Caco-2 (cell line): Measurements from ENCODE around the gene RSPO4. TPM values are rescaled to one million over a fixed set of nuclear protein-coding genes. Genes with fewer than 3 reads are reported as not detected.
"Not testable (repeated sequence)": the region's sequence is repeated elsewhere in the genome, so short reads cannot be mapped to it uniquely, and the experiment has no call there.

Source experiments
- BruUV-seq: library from RNA; stranded (reverse); fragments of 400-500 nt; replicated peaks from 2 replicates; lab custom pipeline; 2021; lab: Mats Ljungman, UMichigan
- CTCF ChIA-PET: fragments of 300-600 bp; sonication (Branson Sonifier 250); formaldehyde crosslinking; loops from one replicate; lab custom pipeline; 2022; ENCODE audit warnings: antibody characterized with exemption; lab: Charles Lee
- POLR2A ChIA-PET: fragments of 300-600 bp; sonication (Branson Sonifier 250); formaldehyde crosslinking; loops from one replicate; lab custom pipeline; 2022; ENCODE audit warnings: antibody characterized with exemption; lab: Charles Lee
- DNase-seq, 2 experiments: peaks; one replicate each; pipeline versions ENCODE4 v3.0.0 to v3.0.0-alpha.2; 2020 to 2022
- H3K27me3 ChIP-seq: replicated peaks from 2 replicates; pipeline ENCODE4 v1.6.0; 2011; ENCODE audit warnings: low read length; ENCODE audit not compliant: control insufficient read depth, insufficient read depth
- H3K36me3 ChIP-seq: 2 replicates; pipeline ENCODE4 v1.5.1; 2011; ENCODE audit warnings: low read length; ENCODE audit not compliant: control insufficient read depth, insufficient read depth
- H3K4me1 ChIP-seq: fragments of 250-450 bp; sonication (Bioruptor Pico); 2 replicates; pipeline ENCODE4 v1.5.1; 2020; ENCODE audit warnings: mild to moderate bottlenecking
- H3K4me3 ChIP-seq: 2 replicates; pipeline ENCODE4 v1.5.1; 2011; ENCODE audit warnings: low read depth, mild to moderate bottlenecking, control low read depth, low read length
- H3K9me3 ChIP-seq: fragments of 250-450 bp; sonication (Bioruptor Pico); 2 replicates; pipeline ENCODE4 v1.5.1; 2020; ENCODE audit warnings: mild to moderate bottlenecking, moderate library complexity
- H3K27ac Mint-ChIP-seq: one replicate; pipeline ENCODE4 v1.8.0; 2022; ENCODE audit warnings: mixed read lengths; ENCODE audit not compliant: unreplicated experiment
- H3K27me3 Mint-ChIP-seq: one replicate; pipeline ENCODE4 v1.8.0; 2022; ENCODE audit warnings: mixed read lengths; ENCODE audit not compliant: insufficient read depth, unreplicated experiment
- H3K36me3 Mint-ChIP-seq: one replicate; pipeline ENCODE4 v1.8.0; 2022; ENCODE audit warnings: mild to moderate bottlenecking, mixed read lengths; ENCODE audit not compliant: insufficient read depth, unreplicated experiment
- H3K4me1 Mint-ChIP-seq: one replicate; pipeline ENCODE4 v1.8.0; 2022; ENCODE audit warnings: low read depth, mixed read lengths; ENCODE audit not compliant: unreplicated experiment
- H3K4me3 Mint-ChIP-seq: one replicate; pipeline ENCODE4 v1.8.0; 2022; ENCODE audit warnings: mild to moderate bottlenecking, moderate library complexity, mixed read lengths; ENCODE audit not compliant: unreplicated experiment
- H3K9me3 Mint-ChIP-seq: one replicate; pipeline ENCODE4 v1.8.0; 2022; ENCODE audit warnings: mixed read lengths; ENCODE audit not compliant: unreplicated experiment
- intact Hi-C: fragments of 100-400 bp; cut with micrococcal nuclease; formaldehyde crosslinking; loops from one replicate; pipeline ENCODE4 v1.10.0; 2022; ENCODE audit not compliant: unreplicated experiment
- total RNA-seq: library from RNA; stranded (reverse); gene quantifications from 2 replicates; pipeline ENCODE4 v1.2.3, GENCODE V29; 2022
- TF ChIP-seq, protein P1 (sequence below), 2 experiments: fragments of 200-600 bp in 1 of 2; IDR thresholded peaks; 1 replicate in 1 of 2; 2 replicates in 1 of 2; pipeline versions ENCODE4 v1.5.1 to v1.8.0; 2011 to 2022; ENCODE audit warnings: antibody characterized with exemption in 1 of 2, control low read depth in 1 of 2, inconsistent platforms in 1 of 2, low read depth in 1 of 2, low read length in 1 of 2, mild to moderate bottlenecking in 1 of 2, moderate library complexity in 1 of 2; ENCODE audit not compliant: insufficient read depth in 1 of 2, severe bottlenecking in 1 of 2, unreplicated experiment in 1 of 2

Gene RSPO4
- total RNA-seq, 1 experiment from 2014 or later: 0.41 TPM

- H3K36me3 Mint-ChIP-seq: no peaks in the 10 kb centered on the region
- no peak for DNase-seq
- Histone ChIP-seq H3K9me3 (peaks cover 3% of the 10 kb centered on the region; the same call in 1 of the 2 replicates), H3K27me3 (no peaks in the 10 kb centered on the region), H3K36me3 (no peaks in the 10 kb centered on the region), H3K4me3 (no peak overlapping the region), H3K4me1 (no peaks in the 10 kb centered on the region)
- no peak overlapping the region for H3K27ac Mint-ChIP-seq
- H3K4me1 Mint-ChIP-seq: no peaks in the 10 kb centered on the region
- H3K27me3 Mint-ChIP-seq: peaks cover 11% of the 10 kb centered on the region
- ChIA-PET CTCF (no interaction called here), POLR2A (no interaction called here)
- TF ChIP-seq, protein P1, sequence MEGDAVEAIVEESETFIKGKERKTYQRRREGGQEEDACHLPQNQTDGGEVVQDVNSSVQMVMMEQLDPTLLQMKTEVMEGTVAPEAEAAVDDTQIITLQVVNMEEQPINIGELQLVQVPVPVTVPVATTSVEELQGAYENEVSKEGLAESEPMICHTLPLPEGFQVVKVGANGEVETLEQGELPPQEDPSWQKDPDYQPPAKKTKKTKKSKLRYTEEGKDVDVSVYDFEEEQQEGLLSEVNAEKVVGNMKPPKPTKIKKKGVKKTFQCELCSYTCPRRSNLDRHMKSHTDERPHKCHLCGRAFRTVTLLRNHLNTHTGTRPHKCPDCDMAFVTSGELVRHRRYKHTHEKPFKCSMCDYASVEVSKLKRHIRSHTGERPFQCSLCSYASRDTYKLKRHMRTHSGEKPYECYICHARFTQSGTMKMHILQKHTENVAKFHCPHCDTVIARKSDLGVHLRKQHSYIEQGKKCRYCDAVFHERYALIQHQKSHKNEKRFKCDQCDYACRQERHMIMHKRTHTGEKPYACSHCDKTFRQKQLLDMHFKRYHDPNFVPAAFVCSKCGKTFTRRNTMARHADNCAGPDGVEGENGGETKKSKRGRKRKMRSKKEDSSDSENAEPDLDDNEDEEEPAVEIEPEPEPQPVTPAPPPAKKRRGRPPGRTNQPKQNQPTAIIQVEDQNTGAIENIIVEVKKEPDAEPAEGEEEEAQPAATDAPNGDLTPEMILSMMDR (IDR thresholded peaks at IDR 0.05; ENCODE audit: insufficient read depth in 1 of 2, low read depth in 1 of 2, low read length in 1 of 2, severe bottlenecking in 1 of 2, unreplicated experiment in 1 of 2): no peak
- H3K4me3 Mint-ChIP-seq: no peak overlapping the region
- BruUV-seq: no TSS peak
- H3K9me3 Mint-ChIP-seq: no peaks in the 10 kb centered on the region
- intact Hi-C loops: no loop called here
These were observed 27.9 kb upstream of the RSPO4 start for GRCh38 chr20:1029980-1030379.

- H3K27me3 Mint-ChIP-seq, H3K36me3 ChIP-seq, H3K4me1 Mint-ChIP-seq, H3K36me3 Mint-ChIP-seq, POLR2A ChIA-PET, H3K9me3 Mint-ChIP-seq, BruUV-seq, H3K4me3 ChIP-seq, CTCF ChIA-PET, H3K4me1 ChIP-seq, H3K4me3 Mint-ChIP-seq, H3K27me3 ChIP-seq, H3K27ac Mint-ChIP-seq, H3K9me3 ChIP-seq, DNase-seq, intact Hi-C loops: not testable (repeated sequence)
These were observed 24.1 kb upstream of the RSPO4 start for GRCh38 chr20:1026214-1026613.

DNA sequence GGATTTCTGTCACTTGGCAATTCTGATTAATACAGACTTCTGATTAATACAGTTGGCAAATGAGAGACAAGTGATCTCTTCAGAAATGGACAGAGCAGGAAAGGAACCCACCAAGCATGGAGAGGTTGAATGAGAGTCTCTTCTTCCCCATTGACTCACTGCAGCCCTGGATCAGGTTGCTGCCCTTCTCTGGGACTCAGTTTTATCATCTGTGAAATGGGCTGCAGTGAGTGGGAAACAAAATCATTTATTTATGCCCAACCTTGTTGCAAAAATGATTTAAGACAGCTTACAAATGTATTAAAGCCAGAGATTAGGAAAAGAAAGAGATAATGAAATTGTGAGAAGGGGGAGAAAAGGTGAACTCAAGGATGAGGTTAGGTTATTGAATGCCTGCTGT is 20.8 kb upstream of the RSPO4 start:
- no peaks in the 10 kb centered on the region for H3K9me3 Mint-ChIP-seq
- POLR2A ChIA-PET: interaction anchor here (0.6 kb wide), 1 partner anchor 21 kb away, joined by 4 read pairs; the partner anchor contains the start of gene RSPO4
- no peak for DNase-seq
- CTCF ChIA-PET: no interaction called here
- Histone ChIP-seq H3K27me3 (no peaks in the 10 kb centered on the region), H3K4me3 (no peak overlapping the region), H3K36me3 (no peaks in the 10 kb centered on the region), H3K9me3 (no peaks in the 10 kb centered on the region), H3K4me1 (no peaks in the 10 kb centered on the region)
- intact Hi-C loops: no loop called here
- no peak overlapping the region for H3K4me3 Mint-ChIP-seq
- H3K4me1 Mint-ChIP-seq: no peaks in the 10 kb centered on the region
- H3K36me3 Mint-ChIP-seq: no peaks in the 10 kb centered on the region
- BruUV-seq: no TSS peak
- H3K27me3 Mint-ChIP-seq: peaks cover 4% of the 10 kb centered on the region
- H3K27ac Mint-ChIP-seq: no peak overlapping the region
- TF ChIP-seq, protein P1 (IDR thresholded peaks at IDR 0.05; ENCODE audit: insufficient read depth in 1 of 2, low read depth in 1 of 2, low read length in 1 of 2, severe bottlenecking in 1 of 2, unreplicated experiment in 1 of 2): no peak

DNA sequence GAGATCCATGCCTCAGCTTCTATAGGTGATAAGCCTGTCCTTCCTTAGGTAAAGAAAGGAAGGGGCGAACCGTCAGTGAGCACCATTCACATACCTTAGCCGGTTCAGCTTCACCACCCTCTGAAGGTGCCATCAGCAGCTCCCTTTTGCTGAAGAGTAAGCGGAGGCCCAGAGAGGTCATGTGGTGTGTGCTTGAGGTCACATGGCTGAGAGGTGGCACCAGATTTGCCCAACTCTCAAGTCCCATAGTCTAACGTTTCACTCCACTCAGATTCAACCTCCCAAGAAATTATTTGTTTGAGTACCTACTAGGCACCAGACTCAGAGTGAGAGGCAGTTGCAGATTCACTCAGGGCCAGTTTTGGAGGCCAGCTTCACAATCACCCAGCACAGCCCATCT is 18.5 kb upstream of the RSPO4 start:
- ChIA-PET CTCF (no interaction called here), POLR2A (no interaction called here)
- no peaks in the 10 kb centered on the region for H3K36me3 Mint-ChIP-seq
- H3K36me3 ChIP-seq: no peaks in the 10 kb centered on the region
- no peaks in the 10 kb centered on the region for H3K4me1 Mint-ChIP-seq
- H3K9me3 ChIP-seq: no peaks in the 10 kb centered on the region
- intact Hi-C loops: no loop called here
- no peak overlapping the region for H3K4me3 Mint-ChIP-seq
- TF ChIP-seq, protein P1 (IDR thresholded peaks at IDR 0.05; ENCODE audit: insufficient read depth in 1 of 2, low read depth in 1 of 2, low read length in 1 of 2, severe bottlenecking in 1 of 2, unreplicated experiment in 1 of 2): no peak
- no peak for DNase-seq
- no peaks in the 10 kb centered on the region for H3K9me3 Mint-ChIP-seq
- H3K4me1 ChIP-seq: no peaks in the 10 kb centered on the region
- H3K27me3 ChIP-seq: no peaks in the 10 kb centered on the region
- H3K27ac Mint-ChIP-seq: no peak overlapping the region
- no TSS peak for BruUV-seq
- no peak overlapping the region for H3K4me3 ChIP-seq
- peaks cover 8% of the 10 kb centered on the region for H3K27me3 Mint-ChIP-seq
